8988T (cell line): Measurements from ENCODE around the gene PCDHGA2.
"Not testable (repeated sequence)": the region's sequence is repeated elsewhere in the genome, so short reads cannot be mapped to it uniquely, and the experiment has no call there.

ENCODE experiments used
- DNase-seq: peaks from one replicate; pipeline ENCODE4 v3.0.0; 2011

The PCDHGA2 gene

GRCh38 chr5:141383345-141383744, 44.8 kb downstream of the PCDHGA2 start:
- no peak for DNase-seq

DNA sequence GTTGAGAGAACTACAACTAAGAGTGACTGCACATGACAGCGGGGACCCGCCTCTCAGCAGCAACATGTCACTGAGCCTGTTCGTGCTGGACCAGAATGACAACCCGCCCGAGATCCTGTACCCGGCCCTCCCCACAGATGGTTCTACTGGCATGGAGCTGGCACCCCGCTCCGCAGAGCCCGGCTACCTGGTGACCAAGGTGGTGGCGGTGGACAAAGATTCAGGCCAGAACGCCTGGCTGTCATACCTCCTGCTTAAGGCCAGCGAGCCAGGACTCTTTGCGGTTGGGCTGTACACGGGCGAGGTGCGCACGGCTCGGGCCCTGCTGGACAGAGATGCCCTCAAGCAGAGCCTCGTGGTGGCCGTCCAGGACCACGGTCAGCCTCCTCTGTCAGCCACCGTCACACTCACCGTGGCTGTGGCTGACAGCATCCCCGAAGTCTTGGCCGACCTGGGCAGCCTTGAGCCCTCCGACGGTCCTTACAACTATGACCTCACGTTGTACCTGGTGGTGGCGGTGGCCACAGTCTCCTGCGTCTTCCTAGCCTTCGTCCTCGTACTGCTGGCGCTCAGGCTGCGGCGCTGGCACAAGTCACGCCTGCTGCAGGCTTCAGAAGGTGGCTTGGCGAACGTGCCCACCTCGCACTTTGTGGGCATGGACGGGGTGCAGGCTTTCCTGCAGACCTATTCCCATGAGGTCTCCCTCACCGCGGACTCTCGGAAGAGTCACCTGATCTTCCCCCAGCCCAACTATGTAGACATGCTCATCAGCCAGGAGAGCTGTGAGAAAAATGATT, 46.1 kb downstream of the PCDHGA2 start:
- DNase-seq = no peak

- DNase-seq = not testable (repeated sequence)
Observed at GRCh38 chr5:141387557-141388311, 49.2 kb downstream of the PCDHGA2 start, which contains the start of gene PCDHGB4. Gene PCDHGB4, plus strand, starts transcription at chr5:141387698. Its CDS starts 187 bp downstream, at chr5:141387885.

GRCh38 chr5:141388661-141389060, 50.1 kb downstream of the PCDHGA2 start:
- no peak for DNase-seq

DNA sequence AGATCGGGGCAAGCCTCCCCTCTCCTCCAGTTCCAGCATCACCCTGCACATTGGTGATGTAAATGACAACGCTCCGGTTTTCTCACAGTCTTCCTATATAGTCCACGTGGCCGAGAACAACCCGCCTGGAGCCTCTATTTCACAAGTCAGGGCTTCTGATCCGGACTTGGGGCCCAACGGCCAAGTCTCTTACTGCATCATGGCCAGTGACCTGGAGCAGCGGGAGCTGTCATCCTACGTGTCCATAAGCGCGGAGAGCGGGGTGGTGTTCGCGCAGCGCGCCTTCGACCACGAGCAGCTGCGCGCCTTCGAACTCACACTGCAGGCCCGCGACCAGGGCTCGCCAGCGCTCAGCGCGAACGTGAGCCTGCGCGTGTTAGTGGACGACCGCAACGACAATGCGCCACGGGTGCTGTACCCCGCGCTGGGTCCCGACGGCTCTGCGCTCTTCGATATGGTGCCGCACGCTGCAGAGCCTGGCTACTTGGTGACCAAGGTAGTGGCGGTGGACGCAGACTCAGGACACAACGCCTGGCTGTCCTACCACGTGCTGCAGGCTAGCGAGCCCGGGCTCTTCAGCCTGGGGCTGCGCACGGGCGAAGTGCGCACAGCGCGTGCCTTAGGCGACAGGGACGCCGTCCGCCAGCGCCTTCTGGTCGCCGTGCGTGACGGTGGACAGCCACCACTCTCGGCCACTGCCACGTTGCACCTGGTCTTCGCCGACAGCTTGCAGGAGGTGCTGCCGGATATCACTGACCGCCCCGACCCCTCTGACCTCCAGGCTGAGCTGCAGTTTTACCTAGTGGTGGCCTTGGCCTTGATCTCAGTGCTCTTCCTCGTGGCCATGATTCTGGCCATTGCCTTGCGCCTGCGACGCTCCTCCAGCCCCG, 50.8 kb downstream of the PCDHGA2 start:
- DNase-seq = no peak

- no peak for DNase-seq
Observed at GRCh38 chr5:141392429-141393198, 54.1 kb downstream of the PCDHGA2 start, which contains the start of gene PCDHGA8. Gene PCDHGA8, plus strand, starts transcription at chr5:141392633. Its CDS starts 181 bp downstream, at chr5:141392814.
